ENCODE results near the gene ATF6. TPM values are rescaled to one million over a fixed set of nuclear protein-coding genes. Genes with fewer than 3 reads are reported as not detected.

ATF6 gene
- total and polyA plus RNA-seq, 2 donors from 2014 or later: 11.5 to 35.6 TPM

DNA sequence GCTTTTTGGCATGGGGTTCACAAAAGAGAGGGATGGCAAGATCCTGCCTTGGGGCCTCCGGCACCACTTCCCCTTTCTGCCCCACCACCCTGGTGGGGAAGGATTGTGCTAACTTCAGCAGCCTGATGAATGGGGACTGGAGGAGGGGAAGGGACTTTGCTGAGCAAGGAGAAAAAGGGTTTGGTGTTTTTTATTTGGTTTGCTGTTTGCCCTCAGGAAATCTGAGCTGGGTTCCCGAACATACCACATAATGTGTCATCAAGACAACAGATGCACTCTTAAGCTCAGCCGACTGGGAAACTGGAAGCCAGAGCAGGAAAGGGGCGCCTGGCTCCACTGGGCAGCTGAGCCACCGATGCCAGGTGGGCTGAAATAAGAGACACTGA, 237.7 kb downstream of the ATF6 start:
- no peak for FAIRE-seq

DNA sequence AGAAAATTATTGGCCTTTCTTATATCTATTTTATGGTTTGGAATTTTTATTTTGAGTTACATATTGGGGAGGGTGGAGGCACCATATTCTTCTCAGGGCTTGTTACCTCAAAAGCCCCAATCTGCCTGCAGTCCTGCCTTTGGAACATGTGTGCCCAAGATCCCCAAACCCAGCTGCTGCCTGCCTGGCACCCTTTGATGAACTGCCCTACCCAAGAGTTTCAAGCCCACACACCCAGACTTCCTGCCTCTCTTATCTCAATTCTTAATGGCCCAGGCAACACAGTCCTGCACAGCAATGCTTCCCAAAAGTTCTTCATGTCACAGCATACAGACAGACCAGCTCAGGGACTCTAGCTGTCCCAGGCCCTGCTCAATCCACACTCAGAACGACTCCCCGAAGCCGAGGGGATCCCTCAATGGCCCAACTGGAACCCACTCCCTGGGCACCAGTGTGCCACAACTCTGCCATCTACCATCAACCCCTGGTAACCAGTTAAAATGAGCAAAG, 238.4 kb downstream of the ATF6 start:
- intact Hi-C loops (cut with DNase I): no loop called here
- Histone ChIP-seq H3K4me1 (ENCODE audit: control insufficient read depth in 2 of 3, insufficient read depth in 2 of 3, low read depth in 1 of 3, low read length in 3 of 3) (no peaks in the 10 kb centered on the region), H3K27ac (ENCODE audit: low read depth in 2 of 2, low read length in 2 of 2) (no peak overlapping the region), H3K27me3 (ENCODE audit: control insufficient read depth, insufficient read depth, low read length) (no peaks in the 10 kb centered on the region), H3K4me3 (ENCODE audit: low read length in 3 of 3) (no peak overlapping the region), H3K36me3 (ENCODE audit: control insufficient read depth in 2 of 3, insufficient read depth in 3 of 3, low read length in 3 of 3) (no peaks in the 10 kb centered on the region), H3K9ac (ENCODE audit: low read length in 3 of 3) (no peak overlapping the region), H3K9me3 (ENCODE audit: control insufficient read depth in 2 of 3, insufficient read depth in 1 of 3, low read length in 3 of 3) (no peaks in the 10 kb centered on the region)
- DNase-seq (no peak), FAIRE-seq (no peak)
- TF ChIP-seq, protein P1, sequence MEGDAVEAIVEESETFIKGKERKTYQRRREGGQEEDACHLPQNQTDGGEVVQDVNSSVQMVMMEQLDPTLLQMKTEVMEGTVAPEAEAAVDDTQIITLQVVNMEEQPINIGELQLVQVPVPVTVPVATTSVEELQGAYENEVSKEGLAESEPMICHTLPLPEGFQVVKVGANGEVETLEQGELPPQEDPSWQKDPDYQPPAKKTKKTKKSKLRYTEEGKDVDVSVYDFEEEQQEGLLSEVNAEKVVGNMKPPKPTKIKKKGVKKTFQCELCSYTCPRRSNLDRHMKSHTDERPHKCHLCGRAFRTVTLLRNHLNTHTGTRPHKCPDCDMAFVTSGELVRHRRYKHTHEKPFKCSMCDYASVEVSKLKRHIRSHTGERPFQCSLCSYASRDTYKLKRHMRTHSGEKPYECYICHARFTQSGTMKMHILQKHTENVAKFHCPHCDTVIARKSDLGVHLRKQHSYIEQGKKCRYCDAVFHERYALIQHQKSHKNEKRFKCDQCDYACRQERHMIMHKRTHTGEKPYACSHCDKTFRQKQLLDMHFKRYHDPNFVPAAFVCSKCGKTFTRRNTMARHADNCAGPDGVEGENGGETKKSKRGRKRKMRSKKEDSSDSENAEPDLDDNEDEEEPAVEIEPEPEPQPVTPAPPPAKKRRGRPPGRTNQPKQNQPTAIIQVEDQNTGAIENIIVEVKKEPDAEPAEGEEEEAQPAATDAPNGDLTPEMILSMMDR (IDR thresholded peaks at IDR 0.05; ENCODE audit: borderline replicate concordance, extremely low read depth, insufficient read depth): no peak

More for the DNA sequence above, 237.7 kb downstream of the ATF6 start:
- no peak overlapping the region for H3K9ac ChIP-seq (ENCODE audit: low read length in 3 of 3)
- peak; percentile 56 to 76 (median 70) for DNase-seq
- H3K27ac ChIP-seq (ENCODE audit: low read depth in 2 of 2, low read length in 2 of 2): no peak overlapping the region
- H3K36me3 ChIP-seq (ENCODE audit: control insufficient read depth in 2 of 3, insufficient read depth in 3 of 3, low read length in 3 of 3): no peaks in the 10 kb centered on the region
- no peaks in the 10 kb centered on the region for H3K9me3 ChIP-seq (ENCODE audit: control insufficient read depth in 2 of 3, insufficient read depth in 1 of 3, low read length in 3 of 3)
- no peak overlapping the region for H3K4me3 ChIP-seq (ENCODE audit: low read length in 3 of 3)
- H3K4me1 ChIP-seq (ENCODE audit: control insufficient read depth in 2 of 3, insufficient read depth in 2 of 3, low read depth in 1 of 3, low read length in 3 of 3): no peaks in the 10 kb centered on the region
- H3K27me3 ChIP-seq (ENCODE audit: control insufficient read depth, insufficient read depth, low read length): no peaks in the 10 kb centered on the region
- TF ChIP-seq, protein P1 (IDR thresholded peaks at IDR 0.05; ENCODE audit: borderline replicate concordance, extremely low read depth, insufficient read depth): no peak
- intact Hi-C loops (cut with DNase I): no loop called here

DNA sequence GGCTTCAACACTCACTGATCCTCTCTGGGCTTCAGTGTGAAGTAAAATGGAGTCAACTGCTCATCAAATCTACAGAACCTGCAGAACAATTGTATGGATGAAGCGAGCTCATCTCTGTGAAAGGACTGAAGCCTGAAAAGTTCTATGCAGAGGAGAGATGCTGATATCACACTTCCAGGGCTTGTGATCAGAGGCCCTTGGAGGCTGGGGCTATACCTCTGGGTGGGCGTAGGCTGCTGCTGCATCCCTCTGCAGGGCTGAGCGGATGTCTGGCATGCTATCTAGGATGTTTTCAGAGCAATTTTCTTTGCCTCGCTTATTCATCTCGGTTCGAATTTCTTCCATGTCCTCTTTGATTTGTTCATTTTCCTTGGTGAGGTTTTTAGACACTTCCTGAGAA, 240.0 kb downstream of the ATF6 start:
- H3K36me3 ChIP-seq (ENCODE audit: control insufficient read depth in 2 of 3, insufficient read depth in 3 of 3, low read length in 3 of 3): no peaks in the 10 kb centered on the region
- intact Hi-C loops (cut with DNase I): no loop called here
- no peaks in the 10 kb centered on the region for H3K9me3 ChIP-seq (ENCODE audit: control insufficient read depth in 2 of 3, insufficient read depth in 1 of 3, low read length in 3 of 3)
- TF ChIP-seq, protein P1 (IDR thresholded peaks at IDR 0.05; ENCODE audit: borderline replicate concordance, extremely low read depth, insufficient read depth): no peak
- H3K4me1 ChIP-seq (ENCODE audit: control insufficient read depth in 2 of 3, insufficient read depth in 2 of 3, low read depth in 1 of 3, low read length in 3 of 3): no peaks in the 10 kb centered on the region
- H3K9ac ChIP-seq (ENCODE audit: low read length in 3 of 3): no peak overlapping the region
- FAIRE-seq: no peak
- H3K27me3 ChIP-seq (ENCODE audit: control insufficient read depth, insufficient read depth, low read length): no peaks in the 10 kb centered on the region
- H3K4me3 ChIP-seq (ENCODE audit: low read length in 3 of 3): no peak overlapping the region
- H3K27ac ChIP-seq (ENCODE audit: low read depth in 2 of 2, low read length in 2 of 2): no peak overlapping the region
- no peak for DNase-seq

DNA sequence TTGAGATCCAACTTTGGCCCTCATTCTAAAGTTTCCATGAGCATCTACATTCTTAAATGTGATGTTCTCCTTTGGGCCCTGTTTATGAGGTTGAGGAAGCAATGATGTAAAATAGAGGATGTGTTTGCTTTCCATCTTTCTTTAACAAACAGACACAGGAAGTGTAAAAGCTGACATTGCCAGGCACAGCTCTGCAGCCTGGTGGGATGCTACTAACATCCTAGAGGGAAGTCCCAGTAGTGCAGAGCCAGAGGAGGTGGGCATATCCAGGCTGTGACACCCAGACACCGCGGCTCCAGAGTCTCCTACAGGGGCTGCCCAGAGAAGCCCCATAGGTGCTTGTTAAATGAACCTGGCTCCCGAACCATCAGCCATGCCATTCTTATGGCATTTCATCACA, 241.3 kb downstream of the ATF6 start:
- no peaks in the 10 kb centered on the region for H3K9me3 ChIP-seq (ENCODE audit: control insufficient read depth in 2 of 3, insufficient read depth in 1 of 3, low read length in 3 of 3)
- no peaks in the 10 kb centered on the region for H3K36me3 ChIP-seq (ENCODE audit: control insufficient read depth in 2 of 3, insufficient read depth in 3 of 3, low read length in 3 of 3)
- FAIRE-seq (no peak), DNase-seq (no peak)
- H3K27me3 ChIP-seq (ENCODE audit: control insufficient read depth, insufficient read depth, low read length): no peaks in the 10 kb centered on the region
- TF ChIP-seq, protein P1 (IDR thresholded peaks at IDR 0.05; ENCODE audit: borderline replicate concordance, extremely low read depth, insufficient read depth): no peak
- H3K4me1 ChIP-seq (ENCODE audit: control insufficient read depth in 2 of 3, insufficient read depth in 2 of 3, low read depth in 1 of 3, low read length in 3 of 3): no peaks in the 10 kb centered on the region
- no peak overlapping the region for H3K27ac ChIP-seq (ENCODE audit: low read depth in 2 of 2, low read length in 2 of 2)
- intact Hi-C loops (cut with DNase I): no loop called here
- H3K9ac ChIP-seq (ENCODE audit: low read length in 3 of 3): no peak overlapping the region
- H3K4me3 ChIP-seq (ENCODE audit: low read length in 3 of 3): no peak overlapping the region
